T-cell (primary cell): ENCODE data around the gene OR7G2. TPM values are rescaled to one million over a fixed set of nuclear protein-coding genes. Genes with fewer than 3 reads are reported as not detected.
"Not testable (repeated sequence)": the region's sequence is repeated elsewhere in the genome, so short reads cannot be mapped to it uniquely, and the experiment has no call there.

Experiments used
- ATAC-seq, 4 experiments: fragments of 200-7000 bp in 3 of 4; fragments of 150-1000 bp in 1 of 4; cut with Tn5 transposase; replicated peaks in 1 of 4; 1 replicate in 3 of 4; 2 replicates in 1 of 4; pipeline ENCODE4 v1.10.0; 2021; ENCODE audit warnings: moderate library complexity in 3 of 4, mild to moderate bottlenecking in 2 of 4, moderate number of reproducible peaks in 1 of 4
- CTCF ChIA-PET, 2 donors: fragments of 300-600 bp; sonication (Branson Sonifier 250); formaldehyde crosslinking; loops; one replicate each; lab custom pipeline; 2022; ENCODE audit warnings: antibody characterized with exemption in 2 of 2; lab: Charles Lee
- POLR2A ChIA-PET, 2 donors: fragments of 300-600 bp; sonication (Branson Sonifier 250); formaldehyde crosslinking; loops; one replicate each; lab custom pipeline; 2022; ENCODE audit warnings: antibody characterized with exemption in 2 of 2; lab: Charles Lee
- DNase-seq, 35 experiments: peaks; one replicate each; pipeline versions ENCODE4 v3.0.0 to v3.0.0-alpha.2; 2013 to 2023
- H3K27ac ChIP-seq: one replicate; pipeline ENCODE4 v1.5.1; 2013; ENCODE audit warnings: low read length
- H3K27me3 ChIP-seq, 2 experiments: replicated peaks in 1 of 2; 1 replicate in 1 of 2; 2 replicates in 1 of 2; pipeline versions ENCODE4 v1.6.1 to v1.7.0; 2013; ENCODE audit warnings: low read length in 1 of 2, mixed read lengths in 1 of 2; ENCODE audit not compliant: control insufficient read depth in 2 of 2, insufficient read depth in 2 of 2; ENCODE audit errors: extremely low read depth in 1 of 2
- H3K36me3 ChIP-seq, 2 donors: 1 replicate in 1 of 2; 2 replicates in 1 of 2; pipeline versions ENCODE4 v1.6.1 to v1.7.0; 2013; ENCODE audit warnings: low read length in 1 of 2; ENCODE audit not compliant: control insufficient read depth in 2 of 2, insufficient read depth in 1 of 2; ENCODE audit errors: extremely low read depth in 1 of 2
- H3K4me1 ChIP-seq, 2 experiments: 1 replicate in 1 of 2; 2 replicates in 1 of 2; pipeline versions ENCODE4 v1.6.1 to v1.7.0; 2013; ENCODE audit warnings: low read length in 2 of 2, mixed read lengths in 1 of 2; ENCODE audit not compliant: insufficient read depth in 2 of 2, control insufficient read depth in 1 of 2; ENCODE audit errors: extremely low read depth in 1 of 2
- H3K4me3 ChIP-seq, 2 donors: 1 replicate in 1 of 2; 2 replicates in 1 of 2; pipeline versions ENCODE4 v1.5.1 to v1.7.0; 2013; ENCODE audit warnings: mild to moderate bottlenecking in 2 of 2, low read length in 1 of 2, moderate library complexity in 1 of 2; ENCODE audit not compliant: control insufficient read depth in 1 of 2; ENCODE audit errors: extremely low read depth in 1 of 2
- H3K9me3 ChIP-seq: 2 replicates; pipeline ENCODE4 v1.7.0; 2013
- H3K27ac Mint-ChIP-seq, 2 donors: one replicate each; pipeline ENCODE4 v1.8.0; 2020 to 2021; ENCODE audit warnings: mild to moderate bottlenecking in 2 of 2, mixed read lengths in 2 of 2
- H3K27me3 Mint-ChIP-seq, 2 donors: one replicate each; pipeline ENCODE4 v1.8.0; 2021 to 2022; ENCODE audit warnings: mixed read lengths in 2 of 2
- H3K36me3 Mint-ChIP-seq: one replicate; pipeline ENCODE4 v1.8.0; 2021; ENCODE audit warnings: mixed read lengths
- H3K4me1 Mint-ChIP-seq, 3 donors: one replicate each; pipeline ENCODE4 v1.8.0; 2020 to 2022; ENCODE audit warnings: mixed read lengths in 3 of 3, mild to moderate bottlenecking in 1 of 3
- H3K4me3 Mint-ChIP-seq, 3 donors: one replicate each; pipeline ENCODE4 v1.8.0; 2020 to 2022; ENCODE audit warnings: mild to moderate bottlenecking in 3 of 3, mixed read lengths in 3 of 3, moderate library complexity in 3 of 3
- H3K9me3 Mint-ChIP-seq, 3 donors: one replicate each; pipeline ENCODE4 v1.8.0; 2020 to 2022; ENCODE audit warnings: mixed read lengths in 3 of 3
- WGBS: methylation state at CpG from one replicate; pipeline ENCODE4 v1.1.5; 2013; ENCODE audit warnings: missing lambda C conversion rate; ENCODE audit not compliant: insufficient coverage; 5-methylcytosine and 5-hydroxymethylcytosine counted together
- total RNA-seq, 35 experiments: library from RNA in 6 of 35; stranded (reverse) in 6 of 35; fragments of 120-200 nt in 1 of 35; gene quantifications; one replicate each; pipeline versions ENCODE4 v1.2.1 to v1.2.4 and lab custom pipeline; 2013 to 2026

OR7G2 gene
- total RNA-seq, 5 donors from 2014 or later (not counting 1 experiment from before 2014, with no cell fraction given): not detected

DNA sequence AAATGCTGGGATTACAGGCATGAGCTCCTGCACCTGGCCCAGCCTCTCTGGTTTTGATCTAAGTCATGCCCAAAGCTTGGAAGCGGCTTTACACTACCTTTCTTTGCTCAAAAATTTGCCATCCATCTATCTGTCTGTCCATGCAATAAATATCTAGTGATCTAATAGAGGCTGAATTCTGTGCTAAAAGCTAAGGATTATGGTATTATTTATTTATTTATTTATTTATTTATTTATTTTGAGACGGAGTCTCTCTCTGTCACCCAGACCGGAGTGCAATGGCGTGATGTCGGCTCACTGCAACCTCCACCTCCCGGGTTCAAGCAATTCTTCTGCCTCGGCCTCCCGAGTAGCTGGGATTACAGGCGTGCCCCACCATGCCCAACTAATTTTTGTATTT, 51.1 kb downstream of the OR7G2 start:
- CTCF ChIA-PET, H3K4me1 ChIP-seq, H3K9me3 ChIP-seq, H3K4me3 ChIP-seq, H3K9me3 Mint-ChIP-seq, H3K4me3 Mint-ChIP-seq, ATAC-seq, H3K27ac ChIP-seq, H3K36me3 ChIP-seq, H3K27ac Mint-ChIP-seq, POLR2A ChIA-PET, H3K27me3 Mint-ChIP-seq, H3K4me1 Mint-ChIP-seq, H3K27me3 ChIP-seq, H3K36me3 Mint-ChIP-seq, DNase-seq: not testable (repeated sequence)
- no CpG with 5 or more reads among the region's 9 CpGs for WGBS

DNA sequence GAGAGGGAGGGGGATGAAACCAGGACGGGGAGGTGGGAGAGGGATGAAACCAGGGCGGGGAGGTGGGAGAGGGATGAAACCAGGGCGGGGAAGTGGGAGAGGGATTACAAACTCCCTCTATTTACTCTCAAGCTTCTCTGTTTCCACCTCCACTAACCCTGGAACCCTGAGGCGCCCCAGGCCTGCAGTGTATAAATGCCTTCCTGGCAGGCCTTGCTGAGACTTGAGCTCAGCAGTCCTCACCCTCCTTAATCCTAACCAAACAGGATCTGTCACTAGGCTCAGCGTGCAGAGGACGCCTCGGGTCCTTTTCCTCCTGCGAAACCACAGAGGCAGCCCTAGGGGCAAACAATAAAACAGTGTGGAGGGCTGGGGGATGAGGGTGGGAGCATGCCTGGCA, 52.5 kb downstream of the OR7G2 start:
- no peaks in the 10 kb centered on the region for H3K4me1 ChIP-seq
- Mint-ChIP-seq H3K4me1 (no peaks in the 10 kb centered on the region), H3K4me3 (no peak overlapping the region), H3K27me3 (peaks cover 3 to 4% of the 10 kb centered on the region in 2 donors), H3K36me3 (no peaks in the 10 kb centered on the region), H3K9me3 (peaks cover 0 to 8% (median 0%) of the 10 kb centered on the region in 3 donors), H3K27ac (no peak overlapping the region)
- POLR2A ChIA-PET: no interaction called here
- DNase-seq (no peak), ATAC-seq (no peak)
- no CpG with 5 or more reads among the region's 8 CpGs for WGBS
- H3K9me3 ChIP-seq: no peaks in the 10 kb centered on the region
- no peaks in the 10 kb centered on the region for H3K27me3 ChIP-seq
- H3K27ac ChIP-seq: no peak overlapping the region
- CTCF ChIA-PET: no interaction called here
- no peak overlapping the region for H3K4me3 ChIP-seq
- H3K36me3 ChIP-seq: no peaks in the 10 kb centered on the region

DNA sequence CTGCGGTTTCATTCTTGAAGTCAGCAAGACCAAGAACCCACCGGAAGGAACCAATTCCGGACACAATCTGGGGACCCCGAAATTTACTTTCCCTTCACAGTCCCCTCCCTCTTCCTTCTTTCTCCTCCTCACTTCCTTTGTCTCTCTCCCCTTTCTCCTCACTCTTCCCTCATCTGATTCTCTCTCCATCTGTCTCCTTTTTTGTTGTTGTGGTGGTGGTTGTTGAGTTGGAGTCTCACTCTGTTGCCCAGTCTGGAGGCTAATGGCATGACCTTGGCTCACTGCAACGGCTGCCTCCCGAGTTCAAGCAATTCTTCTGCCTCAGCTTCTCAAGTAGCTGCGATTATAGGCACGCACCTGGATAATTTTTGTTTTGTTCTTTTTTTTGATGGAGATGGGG, 53.1 kb downstream of the OR7G2 start:
- Mint-ChIP-seq H3K4me3 (no peak overlapping the region), H3K27ac (no peak overlapping the region), H3K36me3 (no peaks in the 10 kb centered on the region), H3K4me1 (no peaks in the 10 kb centered on the region), H3K27me3 (peaks cover 3 to 5% of the 10 kb centered on the region in 2 donors), H3K9me3 (peaks cover 0 to 8% (median 0%) of the 10 kb centered on the region in 3 donors)
- WGBS: 94% methylated on average over 8 of the region's 8 CpGs
- DNase-seq (no peak), ATAC-seq (no peak)
- no peaks in the 10 kb centered on the region for H3K9me3 ChIP-seq
- no peaks in the 10 kb centered on the region for H3K4me1 ChIP-seq
- H3K36me3 ChIP-seq: no peaks in the 10 kb centered on the region
- POLR2A ChIA-PET: no interaction called here
- no peak overlapping the region for H3K4me3 ChIP-seq
- no peaks in the 10 kb centered on the region for H3K27me3 ChIP-seq
- CTCF ChIA-PET: no interaction called here
- no peak overlapping the region for H3K27ac ChIP-seq

GRCh38 chr19:9053674-9054073, 53.6 kb downstream of the OR7G2 start:
- H3K4me3 ChIP-seq, H3K4me3 Mint-ChIP-seq, POLR2A ChIA-PET, H3K36me3 ChIP-seq, H3K4me1 Mint-ChIP-seq, H3K27me3 ChIP-seq, H3K36me3 Mint-ChIP-seq, H3K9me3 Mint-ChIP-seq, H3K27ac Mint-ChIP-seq, DNase-seq, H3K9me3 ChIP-seq, H3K27me3 Mint-ChIP-seq, H3K4me1 ChIP-seq, H3K27ac ChIP-seq, ATAC-seq: not testable (repeated sequence)
- CTCF ChIA-PET: interaction anchor here in 1 of 2 donors (0.6 kb wide), 1 partner anchor 195 kb away, joined by 4 read pairs; no protein-coding TSS in a partner anchor
- WGBS: 100% methylated on average over 2 of the region's 6 CpGs

DNA sequence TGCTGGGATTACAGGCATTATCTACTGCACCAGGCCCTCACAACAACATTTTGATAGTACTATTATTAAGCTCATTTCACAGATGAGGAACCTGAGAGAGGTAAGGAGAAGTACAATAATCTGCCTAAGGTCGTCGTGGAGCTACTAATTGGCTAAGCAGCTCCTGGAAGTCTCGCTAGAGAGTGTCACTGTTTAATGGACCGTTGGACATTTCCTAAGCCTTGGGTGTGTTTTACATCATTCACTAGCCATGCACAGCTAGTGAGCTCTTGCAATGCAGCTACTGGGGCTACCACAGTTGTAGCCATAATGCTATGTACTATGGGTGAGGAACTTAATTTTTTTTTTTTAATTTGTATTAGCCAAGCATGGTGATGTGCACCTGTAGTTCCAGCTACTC, 54.4 kb downstream of the OR7G2 start:
- ATAC-seq: no peak
- 78% methylated on average over 4 of the region's 4 CpGs for WGBS
- H3K27me3 ChIP-seq: no peaks in the 10 kb centered on the region
- ChIA-PET CTCF (interaction anchor here (0.6 kb wide), 2 partner anchors 194 to 1026 kb away, joined by 4 read pairs; no protein-coding TSS in a partner anchor), POLR2A (no interaction called here)
- Mint-ChIP-seq H3K9me3 (peaks cover 0 to 8% (median 0%) of the 10 kb centered on the region in 3 donors), H3K4me1 (no peaks in the 10 kb centered on the region), H3K36me3 (no peaks in the 10 kb centered on the region), H3K4me3 (no peak overlapping the region), H3K27ac (no peak overlapping the region), H3K27me3 (peaks cover 0 to 5% of the 10 kb centered on the region in 2 donors)
- no peaks in the 10 kb centered on the region for H3K36me3 ChIP-seq
- no peak overlapping the region for H3K4me3 ChIP-seq
- H3K9me3 ChIP-seq: no peaks in the 10 kb centered on the region
- H3K4me1 ChIP-seq: no peaks in the 10 kb centered on the region
- H3K27ac ChIP-seq: no peak overlapping the region
- no peak for DNase-seq

Other genes with a start within 250 kb of the OR7G2 start
- under 1 TPM in 4 of 5 donors, not detected in 1; 0.03 to 0.16 (median 0.05) TPM for gene MUC16, start 97.1 kb downstream of the OR7G2 start, total RNA-seq
- not detected for gene OR1M1, start 20.4 kb downstream of the OR7G2 start, total RNA-seq
- not detected for gene OR7G1, start 8.3 kb upstream of the OR7G2 start, total RNA-seq
- gene OR7G3, start 19.5 kb upstream of the OR7G2 start, total RNA-seq: not detected
- 10 to 100 TPM; 46.8 to 77.9 (median 51.2) TPM for gene ZNF317, start 32.9 kb upstream of the OR7G2 start, total RNA-seq
- gene OR7D2, start 71.5 kb upstream of the OR7G2 start, total RNA-seq: 1 to 10 TPM in 2 of 5 donors, not detected in 3; 1.4 to 1.6 TPM
- not detected for gene OR7D4, start 112.1 kb upstream of the OR7G2 start, total RNA-seq
- not detected for gene OR7E24, start 143.5 kb upstream of the OR7G2 start, total RNA-seq
- gene ZNF699, start 202.4 kb upstream of the OR7G2 start, total RNA-seq: 10 to 100 TPM; 11.3 to 23.0 (median 17.9) TPM
- 10 to 100 TPM; 14.5 to 41.1 (median 34.7) TPM for gene ZNF559, start 216.7 kb upstream of the OR7G2 start, total RNA-seq